ENCODE data around the gene CCR3. TPM values are rescaled to one million over a fixed set of nuclear protein-coding genes. Genes with fewer than 3 reads are reported as not detected.

Gene CCR3
- total RNA-seq, 1 donor from 2014 or later: not detected

GRCh38 chr3:46231323-46231722 lies 10.9 kb upstream of the CCR3 start:
- TF ChIP-seq CTCF (IDR thresholded peaks at IDR 0.05; ENCODE audit: partially characterized antibody, unreplicated experiment): no peak
- no peak overlapping the region for H3K4me3 Mint-ChIP-seq (ENCODE audit: unreplicated experiment)
- H3K36me3 Mint-ChIP-seq (ENCODE audit: unreplicated experiment): no peaks in the 10 kb centered on the region
- no peaks in the 10 kb centered on the region for H3K4me1 Mint-ChIP-seq (ENCODE audit: low read depth, unreplicated experiment)
- DNase-seq: no peak
- no peak overlapping the region for H3K27ac Mint-ChIP-seq (ENCODE audit: unreplicated experiment)
- no peaks in the 10 kb centered on the region for H3K9me3 Mint-ChIP-seq (ENCODE audit: unreplicated experiment)
- H3K27me3 Mint-ChIP-seq (ENCODE audit: unreplicated experiment): peaks cover 2% of the 10 kb centered on the region

DNA sequence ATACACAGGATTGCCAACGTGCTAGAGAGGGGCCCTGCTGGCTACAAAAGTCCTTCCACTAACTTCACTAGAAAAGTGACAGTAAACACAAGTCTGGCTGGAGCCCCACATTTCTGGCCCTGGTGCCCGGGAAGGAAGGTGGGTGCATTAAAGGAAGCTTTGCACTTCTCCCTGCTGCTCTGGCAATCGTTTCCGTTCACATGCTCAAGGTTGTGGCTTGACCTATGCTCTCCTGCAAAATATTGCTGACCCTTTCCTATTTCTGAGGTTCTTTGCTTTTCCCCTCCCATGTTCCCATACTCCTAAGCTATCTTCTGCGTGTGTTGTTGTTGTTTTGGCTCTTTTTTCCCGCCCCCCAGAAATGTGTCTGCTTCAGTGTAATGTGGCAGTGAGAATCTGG lies 9.1 kb upstream of the CCR3 start:
- no peak for DNase-seq
- no peak for TF ChIP-seq CTCF (IDR thresholded peaks at IDR 0.05; ENCODE audit: partially characterized antibody, unreplicated experiment)
- H3K4me3 Mint-ChIP-seq (ENCODE audit: unreplicated experiment): no peak overlapping the region
- no peaks in the 10 kb centered on the region for H3K4me1 Mint-ChIP-seq (ENCODE audit: low read depth, unreplicated experiment)
- no peak overlapping the region for H3K27ac Mint-ChIP-seq (ENCODE audit: unreplicated experiment)
- peaks cover 2% of the 10 kb centered on the region for H3K27me3 Mint-ChIP-seq (ENCODE audit: unreplicated experiment)
- no peaks in the 10 kb centered on the region for H3K9me3 Mint-ChIP-seq (ENCODE audit: unreplicated experiment)
- no peaks in the 10 kb centered on the region for H3K36me3 Mint-ChIP-seq (ENCODE audit: unreplicated experiment)

GRCh38 chr3:46235425-46235824 lies 6.8 kb upstream of the CCR3 start:
- H3K9me3 Mint-ChIP-seq (ENCODE audit: unreplicated experiment): no peaks in the 10 kb centered on the region
- no peaks in the 10 kb centered on the region for H3K36me3 Mint-ChIP-seq (ENCODE audit: unreplicated experiment)
- no peaks in the 10 kb centered on the region for H3K4me1 Mint-ChIP-seq (ENCODE audit: low read depth, unreplicated experiment)
- TF ChIP-seq CTCF (IDR thresholded peaks at IDR 0.05; ENCODE audit: partially characterized antibody, unreplicated experiment): no peak
- no peak for DNase-seq
- peaks cover 2% of the 10 kb centered on the region for H3K27me3 Mint-ChIP-seq (ENCODE audit: unreplicated experiment)
- no peak overlapping the region for H3K4me3 Mint-ChIP-seq (ENCODE audit: unreplicated experiment)
- no peak overlapping the region for H3K27ac Mint-ChIP-seq (ENCODE audit: unreplicated experiment)

GRCh38 chr3:46236294-46237054 lies 5.8 kb upstream of the CCR3 start:
- Mint-ChIP-seq H3K4me1 (ENCODE audit: low read depth, unreplicated experiment) (no peaks in the 10 kb centered on the region), H3K36me3 (ENCODE audit: unreplicated experiment) (no peaks in the 10 kb centered on the region), H3K9me3 (ENCODE audit: unreplicated experiment) (no peaks in the 10 kb centered on the region), H3K27me3 (ENCODE audit: unreplicated experiment) (peaks cover 2% of the 10 kb centered on the region), H3K4me3 (ENCODE audit: unreplicated experiment) (no peak overlapping the region), H3K27ac (ENCODE audit: unreplicated experiment) (no peak overlapping the region)
- DNase-seq: no peak
- TF ChIP-seq CTCF (IDR thresholded peaks at IDR 0.05; ENCODE audit: partially characterized antibody, unreplicated experiment): no peak

- H3K27ac Mint-ChIP-seq (ENCODE audit: unreplicated experiment): no peak overlapping the region
- no peak for DNase-seq
- no peak for TF ChIP-seq CTCF (IDR thresholded peaks at IDR 0.05; ENCODE audit: partially characterized antibody, unreplicated experiment)
- no peaks in the 10 kb centered on the region for H3K36me3 Mint-ChIP-seq (ENCODE audit: unreplicated experiment)
- no peaks in the 10 kb centered on the region for H3K4me1 Mint-ChIP-seq (ENCODE audit: low read depth, unreplicated experiment)
- H3K4me3 Mint-ChIP-seq (ENCODE audit: unreplicated experiment): no peak overlapping the region
- H3K27me3 Mint-ChIP-seq (ENCODE audit: unreplicated experiment): no peaks in the 10 kb centered on the region
- H3K9me3 Mint-ChIP-seq (ENCODE audit: unreplicated experiment): no peaks in the 10 kb centered on the region
These were observed 3.9 kb upstream of the CCR3 start for GRCh38 chr3:46238386-46238785.

Measured in glutamatergic neuron (in vitro differentiated cells).